Measurements from ENCODE around the gene FAM186B. TPM values are rescaled to one million over a fixed set of nuclear protein-coding genes. Genes with fewer than 3 reads are reported as not detected.

Gene FAM186B
- total and polyA plus RNA-seq, 3 donors from 2014 or later, result 54.9 to 178 (median 68.6) TPM

- TF ChIP-seq, protein P1, sequence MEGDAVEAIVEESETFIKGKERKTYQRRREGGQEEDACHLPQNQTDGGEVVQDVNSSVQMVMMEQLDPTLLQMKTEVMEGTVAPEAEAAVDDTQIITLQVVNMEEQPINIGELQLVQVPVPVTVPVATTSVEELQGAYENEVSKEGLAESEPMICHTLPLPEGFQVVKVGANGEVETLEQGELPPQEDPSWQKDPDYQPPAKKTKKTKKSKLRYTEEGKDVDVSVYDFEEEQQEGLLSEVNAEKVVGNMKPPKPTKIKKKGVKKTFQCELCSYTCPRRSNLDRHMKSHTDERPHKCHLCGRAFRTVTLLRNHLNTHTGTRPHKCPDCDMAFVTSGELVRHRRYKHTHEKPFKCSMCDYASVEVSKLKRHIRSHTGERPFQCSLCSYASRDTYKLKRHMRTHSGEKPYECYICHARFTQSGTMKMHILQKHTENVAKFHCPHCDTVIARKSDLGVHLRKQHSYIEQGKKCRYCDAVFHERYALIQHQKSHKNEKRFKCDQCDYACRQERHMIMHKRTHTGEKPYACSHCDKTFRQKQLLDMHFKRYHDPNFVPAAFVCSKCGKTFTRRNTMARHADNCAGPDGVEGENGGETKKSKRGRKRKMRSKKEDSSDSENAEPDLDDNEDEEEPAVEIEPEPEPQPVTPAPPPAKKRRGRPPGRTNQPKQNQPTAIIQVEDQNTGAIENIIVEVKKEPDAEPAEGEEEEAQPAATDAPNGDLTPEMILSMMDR (IDR thresholded peaks at IDR 0.05), result peak in 2 of 3 experiments; percentile 12 to 18
- no peak for TF ChIP-seq POLR2A (IDR thresholded peaks at IDR 0.05)
Observed at GRCh38 chr12:49553512-49554088, 51.8 kb downstream of the FAM186B start.

GRCh38 chr12:49552899-49553298 lies 52.5 kb downstream of the FAM186B start:
- Histone ChIP-seq H3K4me3 (no peak overlapping the region), H3K27ac (no peak overlapping the region), H3K27me3 (no peaks in the 10 kb centered on the region), H3K4me1 (peaks cover 4% of the 10 kb centered on the region), H3K9me3 (no peaks in the 10 kb centered on the region), H3K36me3 (ENCODE audit: low read depth, missing control alignments) (no peaks in the 10 kb centered on the region)
- no peak for TF ChIP-seq POLR2A (IDR thresholded peaks at IDR 0.05)
- TF ChIP-seq, protein P1 (IDR thresholded peaks at IDR 0.05), result no peak
- intact Hi-C loops (cut with DNase I; ENCODE audit: low total_unique reads), result no loop called here
- 84 to 94% methylated on average over 8 of the region's 8 CpGs for WGBS, 2 donors
- no peak for DNase-seq

More at GRCh38 chr12:49553512-49554088, 51.8 kb downstream of the FAM186B start:
- peaks cover 4% of the 10 kb centered on the region for H3K4me1 ChIP-seq
- no peak for DNase-seq
- H3K27ac ChIP-seq, result no peak overlapping the region
- H3K4me3 ChIP-seq, result no peak overlapping the region
- no peaks in the 10 kb centered on the region for H3K9me3 ChIP-seq
- intact Hi-C loops (cut with DNase I; ENCODE audit: low total_unique reads), result no loop called here
- WGBS, 2 donors, result 76 to 91% methylated on average over 2 of the region's 2 CpGs
- H3K27me3 ChIP-seq, result no peaks in the 10 kb centered on the region
- H3K36me3 ChIP-seq (ENCODE audit: low read depth, missing control alignments), result no peaks in the 10 kb centered on the region

DNA sequence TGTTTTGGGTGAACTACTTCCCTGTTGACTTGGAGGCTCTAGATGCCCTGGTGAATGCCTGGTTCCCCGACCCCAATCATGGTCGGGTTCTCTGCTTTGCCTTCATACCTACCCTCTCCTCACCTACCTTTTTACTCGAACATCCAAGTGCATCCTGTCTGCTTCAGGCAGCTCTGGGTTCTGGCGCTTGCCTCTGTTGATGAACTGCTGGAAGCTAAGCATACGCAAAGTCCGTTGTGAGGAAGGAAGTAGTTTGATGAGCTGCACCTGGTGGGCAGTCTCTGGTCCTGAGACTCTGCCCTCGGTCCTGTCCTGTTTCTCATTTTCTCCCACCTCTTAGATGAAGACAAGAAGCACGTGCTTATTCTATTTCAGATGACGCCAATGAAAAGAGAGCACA lies 53.0 kb downstream of the FAM186B start:
- no peak for DNase-seq
- no peak for TF ChIP-seq POLR2A (IDR thresholded peaks at IDR 0.05)
- TF ChIP-seq, protein P1 (IDR thresholded peaks at IDR 0.05), result no peak
- no peak overlapping the region for H3K4me3 ChIP-seq
- H3K36me3 ChIP-seq (ENCODE audit: low read depth, missing control alignments), result no peaks in the 10 kb centered on the region
- no peaks in the 10 kb centered on the region for H3K9me3 ChIP-seq
- H3K4me1 ChIP-seq, result peaks cover 4% of the 10 kb centered on the region
- WGBS, 2 donors, result 69 to 75% methylated on average over 9 of the region's 9 CpGs
- H3K27ac ChIP-seq, result no peak overlapping the region
- intact Hi-C loops (cut with DNase I; ENCODE audit: low total_unique reads), result no loop called here
- H3K27me3 ChIP-seq, result no peaks in the 10 kb centered on the region

DNA sequence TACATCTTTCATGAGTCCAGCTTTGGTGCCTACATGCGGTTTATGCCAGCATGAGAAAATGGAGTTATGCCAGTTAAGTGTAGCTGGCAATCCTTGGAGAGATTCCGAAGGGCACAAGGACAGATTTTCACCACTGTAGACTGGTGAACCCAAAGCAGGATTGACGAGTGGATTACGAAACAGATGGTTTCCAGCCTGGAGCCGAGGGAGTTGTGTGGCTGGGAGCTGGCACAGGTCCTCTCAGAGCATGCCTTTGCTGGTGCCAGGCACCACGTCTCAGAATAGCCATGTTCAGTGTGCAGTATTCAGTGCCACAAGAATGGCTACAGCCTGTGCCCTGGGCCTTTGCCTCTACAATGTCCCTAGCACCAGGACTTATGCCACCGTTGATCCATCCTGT lies 53.4 kb downstream of the FAM186B start:
- TF ChIP-seq, protein P1 (IDR thresholded peaks at IDR 0.05), result no peak
- no peak for TF ChIP-seq POLR2A (IDR thresholded peaks at IDR 0.05)
- WGBS, 2 donors, result 82 to 89% methylated on average over 7 of the region's 7 CpGs
- no peak overlapping the region for H3K4me3 ChIP-seq
- no peak overlapping the region for H3K27ac ChIP-seq
- H3K4me1 ChIP-seq, result peaks cover 4% of the 10 kb centered on the region
- no peak for DNase-seq
- no peaks in the 10 kb centered on the region for H3K9me3 ChIP-seq
- no peaks in the 10 kb centered on the region for H3K27me3 ChIP-seq
- intact Hi-C loops (cut with DNase I; ENCODE audit: low total_unique reads), result no loop called here
- no peaks in the 10 kb centered on the region for H3K36me3 ChIP-seq (ENCODE audit: low read depth, missing control alignments)

DNA sequence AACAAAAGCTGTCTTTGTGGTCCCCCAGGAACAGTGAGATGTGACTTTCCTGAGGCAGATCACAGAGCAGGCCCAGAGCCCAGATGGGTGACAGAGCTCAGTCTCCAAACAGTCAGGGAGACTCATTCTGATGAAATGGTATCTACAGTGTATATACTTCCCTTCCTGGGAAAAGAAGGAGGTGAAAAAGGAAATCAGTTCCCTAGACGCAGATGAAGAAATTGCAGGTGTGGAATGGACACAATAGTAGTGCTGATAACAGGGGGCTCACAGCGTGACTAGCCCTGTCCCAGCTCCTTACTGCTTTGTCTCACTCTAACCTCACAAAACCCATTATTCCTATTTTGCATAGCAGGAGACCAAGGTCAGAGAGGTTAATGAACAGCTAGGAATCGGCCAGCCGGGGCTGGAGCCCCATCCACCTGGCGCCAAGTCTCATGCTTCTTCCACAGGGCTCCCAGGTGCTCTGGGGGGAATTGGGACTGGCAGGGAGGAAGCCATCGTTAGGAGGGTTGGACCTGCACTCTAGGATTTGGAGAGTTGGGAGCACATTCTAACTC lies 54.7 kb downstream of the FAM186B start:
- no peak for DNase-seq
- no peaks in the 10 kb centered on the region for H3K9me3 ChIP-seq
- WGBS, 2 donors, result 86 to 88% methylated on average over 6 of the region's 6 CpGs
- intact Hi-C loops (cut with DNase I; ENCODE audit: low total_unique reads), result no loop called here
- TF ChIP-seq, protein P1 (IDR thresholded peaks at IDR 0.05), result no peak
- H3K4me1 ChIP-seq, result peaks cover 4% of the 10 kb centered on the region
- no peak overlapping the region for H3K4me3 ChIP-seq
- H3K36me3 ChIP-seq (ENCODE audit: low read depth, missing control alignments), result no peaks in the 10 kb centered on the region
- H3K27ac ChIP-seq, result no peak overlapping the region
- H3K27me3 ChIP-seq, result no peaks in the 10 kb centered on the region
